NK-92 treated with Interleukin-12 subunit alpha and Interleukin-12 subunit beta, amount 100 ng/mL, for 24 hours (cell line): Measurements from ENCODE around the gene GEMIN2.
A peak's percentile ranks its signal among the peaks of the same experiment; 100 is the strongest.
"Not testable (repeated sequence)": the region's sequence is repeated elsewhere in the genome, so short reads cannot be mapped to it uniquely, and the experiment has no call there.

Source experiments
- DNase-seq: peaks from one replicate; lab custom pipeline; 2025; lab: John Stamatoyannopoulos, UW

GEMIN2 gene

GRCh38 chr14:39109893-39110715, 4.0 kb upstream of the GEMIN2 start:
- DNase-seq: no peak

GRCh38 chr14:39113685-39114072, 444 bp upstream of the GEMIN2 start:
- DNase-seq: no peak

GRCh38 chr14:39122330-39123138, 8.4 kb downstream of the GEMIN2 start:
- no peak for DNase-seq

GRCh38 chr14:39137835-39138234, 23.7 kb downstream of the GEMIN2 start:
- DNase-seq: not testable (repeated sequence)

- DNase-seq: no peak
Measured at GRCh38 chr14:39138440-39138839, 24.3 kb downstream of the GEMIN2 start.

GRCh38 chr14:39140170-39140569, 26.0 kb downstream of the GEMIN2 start:
- DNase-seq: no peak

- DNase-seq: not testable (repeated sequence)
Measured at GRCh38 chr14:39141623-39142022, 27.5 kb downstream of the GEMIN2 start.

- not testable (repeated sequence) for DNase-seq
Measured at GRCh38 chr14:39143226-39143625, 29.1 kb downstream of the GEMIN2 start.

GRCh38 chr14:39145266-39145966, 31.3 kb downstream of the GEMIN2 start:
- no peak for DNase-seq

- DNase-seq: peak; percentile 40
Measured at GRCh38 chr14:39154594-39155189, 40.6 kb downstream of the GEMIN2 start.

GRCh38 chr14:39157491-39157890, 43.4 kb downstream of the GEMIN2 start:
- DNase-seq: no peak

- DNase-seq: no peak
Measured at GRCh38 chr14:39158222-39158858, 44.2 kb downstream of the GEMIN2 start.

GRCh38 chr14:39160494-39160893, 46.4 kb downstream of the GEMIN2 start:
- DNase-seq: no peak

GRCh38 chr14:39167797-39168320, 53.7 kb downstream of the GEMIN2 start:
- DNase-seq: not testable (repeated sequence)

- no peak for DNase-seq
Measured at GRCh38 chr14:39168591-39168990, 54.5 kb downstream of the GEMIN2 start.

- DNase-seq: no peak
Measured at GRCh38 chr14:39169541-39169900, 55.4 kb downstream of the GEMIN2 start.

GRCh38 chr14:39173198-39173597, 59.1 kb downstream of the GEMIN2 start:
- no peak for DNase-seq

- peak; percentile 97 for DNase-seq
Measured at GRCh38 chr14:39174560-39175444, 60.7 kb downstream of the GEMIN2 start, which contains the start of gene PNN. Gene PNN (plus strand): TSS chr14:39175254. CDS start chr14:39175280, 26 bp downstream.

GRCh38 chr14:39175445-39176262, 61.5 kb downstream of the GEMIN2 start:
- DNase-seq: peak; percentile 55
